Anterior cingulate cortex (tissue), 58 donors: ENCODE data around the gene BACE2.

Experiments used
- DNase-seq, 58 donors: peaks; one replicate each; lab custom pipeline; 2025; lab: John Stamatoyannopoulos, UW

Gene BACE2

DNA sequence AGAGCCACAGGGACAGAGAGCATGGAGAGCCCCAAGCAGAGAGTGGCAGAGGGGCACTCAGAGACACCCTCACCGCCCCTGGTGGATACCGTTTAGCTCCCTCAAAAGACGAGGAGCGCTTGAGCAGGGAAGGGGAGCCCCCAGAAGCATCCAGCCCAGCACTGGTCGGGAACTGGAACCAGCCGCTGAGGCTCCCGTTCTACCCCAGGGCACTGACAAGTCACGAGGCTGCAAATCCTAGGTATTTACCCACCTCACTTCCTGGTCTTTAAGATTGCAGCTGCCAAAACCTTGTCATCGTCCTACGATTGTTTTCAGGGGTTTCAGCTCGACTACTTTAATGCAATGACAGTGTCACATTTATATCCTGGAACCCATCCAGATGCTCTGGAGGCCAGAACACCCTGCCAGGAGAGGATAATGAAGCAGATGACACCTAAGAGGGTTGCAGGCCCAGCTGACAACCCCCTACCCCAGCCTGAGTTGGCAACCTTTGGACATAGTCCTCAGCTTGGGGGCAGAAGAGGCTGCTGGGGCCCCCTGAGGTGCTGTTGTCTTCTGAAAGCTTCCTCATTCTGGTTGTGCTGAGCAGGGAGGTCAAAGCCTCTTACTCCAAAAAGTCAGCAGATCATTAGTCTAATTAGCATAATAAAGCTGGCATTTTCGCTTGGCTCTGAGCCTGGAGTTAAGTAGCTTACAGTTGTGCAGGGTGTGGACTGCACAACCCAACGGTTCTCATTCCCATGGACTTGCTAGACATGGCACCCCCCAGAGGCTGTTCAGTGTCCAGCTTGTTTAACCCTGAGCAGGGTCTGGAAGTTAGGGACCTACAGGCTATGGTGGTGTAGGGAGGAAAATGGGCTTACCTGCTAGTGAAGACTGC, 20.6 kb upstream of the BACE2 start:
- DNase-seq: no peak

GRCh38 chr21:41147979-41148355, 20.0 kb upstream of the BACE2 start:
- DNase-seq: no peak

DNA sequence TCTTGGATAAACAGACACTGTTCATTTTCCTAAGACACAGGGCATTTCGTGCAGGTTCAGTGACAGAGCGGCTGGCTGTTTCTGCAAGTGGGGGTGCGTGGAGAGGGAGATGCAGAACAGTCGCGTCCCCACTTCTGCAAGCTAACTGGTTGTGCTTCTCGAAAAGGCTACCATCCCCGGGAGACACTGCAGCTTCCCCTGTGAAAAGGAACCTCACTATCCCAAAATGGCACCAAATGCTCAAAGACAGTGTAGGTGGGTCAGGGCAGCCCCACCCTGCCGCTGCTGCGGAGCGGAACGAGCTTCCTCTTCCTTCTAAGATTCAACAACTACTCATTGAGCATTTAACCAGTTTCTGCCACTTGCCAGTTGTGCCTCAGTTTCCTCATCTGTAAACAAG, 19.2 kb upstream of the BACE2 start:
- no peak for DNase-seq

GRCh38 chr21:41149199-41149598, 18.8 kb upstream of the BACE2 start:
- DNase-seq: no peak

DNA sequence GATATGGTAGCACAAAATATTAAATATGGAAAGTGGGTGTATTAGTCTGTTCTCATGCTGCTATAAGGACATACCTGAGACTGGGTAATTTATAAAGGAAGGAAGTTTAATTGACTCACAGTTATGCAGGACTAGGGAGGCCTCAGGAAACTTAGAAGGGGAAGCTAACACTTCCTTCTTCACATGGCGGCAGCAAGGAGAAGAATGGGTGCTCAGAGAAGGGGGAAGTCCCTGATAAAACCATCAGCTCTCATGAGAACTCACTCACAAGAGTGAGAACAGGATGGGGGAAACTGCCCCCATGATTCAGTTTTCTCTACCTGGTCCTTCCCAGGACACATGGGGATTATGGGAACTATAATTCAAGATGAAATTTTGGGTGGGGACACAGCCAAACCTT, 15.8 kb upstream of the BACE2 start:
- no peak for DNase-seq

DNA sequence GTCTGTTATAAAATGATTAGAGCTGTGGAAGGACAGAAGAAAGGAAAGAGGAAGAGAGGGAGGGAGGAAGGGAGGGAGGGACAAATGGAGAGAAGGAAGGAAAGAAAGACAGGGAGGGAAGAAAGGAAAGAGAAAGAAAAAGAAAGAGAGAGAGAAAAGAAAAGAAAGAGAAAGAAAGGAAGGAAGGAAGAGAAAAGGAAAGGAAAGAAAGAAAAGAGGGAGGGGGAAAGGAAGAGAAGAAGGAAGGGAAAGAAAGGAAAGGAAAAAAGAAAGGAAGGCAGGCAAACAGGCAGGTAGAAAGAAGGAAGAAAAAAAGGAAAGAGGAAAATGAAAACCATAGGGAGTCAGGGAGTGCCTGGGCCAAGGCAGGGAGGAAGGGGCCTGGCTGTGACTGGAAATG, 14.5 kb upstream of the BACE2 start:
- DNase-seq: no peak

GRCh38 chr21:41156142-41156541, 11.8 kb upstream of the BACE2 start:
- no peak for DNase-seq

DNA sequence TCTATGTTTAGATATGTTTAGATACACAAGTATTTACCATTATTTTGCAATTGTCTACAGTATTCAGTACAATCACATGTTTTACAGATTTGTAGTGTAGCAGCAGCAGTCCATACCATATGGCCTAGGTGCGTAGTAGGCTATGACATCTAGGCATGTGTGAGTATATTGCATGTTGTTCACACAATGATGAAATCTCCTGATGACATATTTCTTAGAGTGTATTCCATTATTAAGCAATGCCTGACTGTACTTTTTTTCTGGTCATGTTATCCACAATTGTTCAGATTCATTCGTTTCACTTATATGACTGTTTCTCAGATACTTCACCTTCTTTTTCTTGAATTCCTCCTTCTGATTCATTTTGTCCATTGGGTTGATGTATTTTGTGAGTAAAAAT, 9.9 kb upstream of the BACE2 start:
- DNase-seq: no peak

DNA sequence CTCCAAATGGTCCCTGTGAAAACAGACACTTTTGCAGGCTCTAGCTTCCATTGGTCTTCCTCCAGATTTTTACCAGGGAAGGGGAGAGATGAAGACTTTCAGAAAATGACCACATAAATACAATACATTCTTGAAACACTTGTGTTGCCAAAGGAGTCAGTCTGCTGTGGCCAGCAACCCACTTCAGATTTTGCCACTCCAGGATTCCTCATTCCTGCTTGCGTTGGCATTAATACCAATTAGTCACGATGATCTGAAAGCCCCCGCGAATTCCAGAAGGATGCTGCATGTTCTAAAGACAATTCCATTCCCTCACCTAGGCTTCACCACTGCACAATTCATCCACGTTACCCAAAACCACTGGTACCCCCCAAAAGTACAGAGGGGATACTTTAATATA, 7.9 kb upstream of the BACE2 start:
- no peak for DNase-seq

- DNase-seq: no peak
Observed at GRCh38 chr21:41161428-41161827, 6.5 kb upstream of the BACE2 start.

DNA sequence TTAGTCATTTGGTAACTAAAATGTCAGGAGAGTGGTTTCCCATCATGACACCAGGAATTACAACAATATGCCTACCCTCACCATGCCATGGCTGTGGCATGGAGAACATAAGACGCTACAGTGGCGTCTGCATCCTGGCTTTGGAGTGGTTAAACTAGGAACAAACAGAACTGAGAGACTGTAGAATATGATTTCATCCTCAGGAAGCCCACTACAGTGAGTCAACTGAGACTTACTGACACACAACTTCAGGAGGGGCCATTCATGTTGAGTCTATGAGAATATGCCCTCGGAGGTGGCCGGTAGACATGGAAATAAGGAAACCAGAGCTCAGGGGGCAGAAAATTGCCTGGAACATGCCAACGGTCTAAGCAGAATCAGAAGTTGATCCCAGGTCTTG, 5.9 kb upstream of the BACE2 start:
- DNase-seq: no peak

- peak in 21 of 58 donors; percentile 8 to 52 (median 20) for DNase-seq
Observed at GRCh38 chr21:41163091-41163490, 4.9 kb upstream of the BACE2 start.

DNA sequence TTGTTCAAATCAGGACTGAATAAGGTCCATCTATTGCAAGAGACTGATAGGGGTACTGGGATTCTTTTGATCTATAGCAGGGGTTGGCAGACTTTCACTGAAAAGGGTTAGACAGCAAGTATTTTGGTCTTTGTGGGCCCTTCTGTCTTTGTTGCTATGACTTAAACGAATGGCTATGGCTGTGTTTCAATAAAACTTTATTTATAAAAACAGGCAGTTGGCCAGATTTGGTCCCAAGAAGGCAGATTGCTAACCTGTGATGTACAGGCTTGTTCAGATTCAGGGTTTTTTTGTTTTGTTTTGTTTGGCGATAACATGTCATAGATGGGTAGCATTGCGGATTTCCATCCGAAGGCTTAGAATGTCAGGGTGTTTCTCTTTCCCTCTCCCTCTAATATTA, 3.9 kb upstream of the BACE2 start:
- no peak for DNase-seq

GRCh38 chr21:41164981-41165655, 2.8 kb upstream of the BACE2 start:
- DNase-seq: peak in 1 of 58 donors; percentile 16

GRCh38 chr21:41166884-41167283, 1.1 kb upstream of the BACE2 start:
- peak in 4 of 58 donors; percentile 12 to 46 (median 33) for DNase-seq

DNA sequence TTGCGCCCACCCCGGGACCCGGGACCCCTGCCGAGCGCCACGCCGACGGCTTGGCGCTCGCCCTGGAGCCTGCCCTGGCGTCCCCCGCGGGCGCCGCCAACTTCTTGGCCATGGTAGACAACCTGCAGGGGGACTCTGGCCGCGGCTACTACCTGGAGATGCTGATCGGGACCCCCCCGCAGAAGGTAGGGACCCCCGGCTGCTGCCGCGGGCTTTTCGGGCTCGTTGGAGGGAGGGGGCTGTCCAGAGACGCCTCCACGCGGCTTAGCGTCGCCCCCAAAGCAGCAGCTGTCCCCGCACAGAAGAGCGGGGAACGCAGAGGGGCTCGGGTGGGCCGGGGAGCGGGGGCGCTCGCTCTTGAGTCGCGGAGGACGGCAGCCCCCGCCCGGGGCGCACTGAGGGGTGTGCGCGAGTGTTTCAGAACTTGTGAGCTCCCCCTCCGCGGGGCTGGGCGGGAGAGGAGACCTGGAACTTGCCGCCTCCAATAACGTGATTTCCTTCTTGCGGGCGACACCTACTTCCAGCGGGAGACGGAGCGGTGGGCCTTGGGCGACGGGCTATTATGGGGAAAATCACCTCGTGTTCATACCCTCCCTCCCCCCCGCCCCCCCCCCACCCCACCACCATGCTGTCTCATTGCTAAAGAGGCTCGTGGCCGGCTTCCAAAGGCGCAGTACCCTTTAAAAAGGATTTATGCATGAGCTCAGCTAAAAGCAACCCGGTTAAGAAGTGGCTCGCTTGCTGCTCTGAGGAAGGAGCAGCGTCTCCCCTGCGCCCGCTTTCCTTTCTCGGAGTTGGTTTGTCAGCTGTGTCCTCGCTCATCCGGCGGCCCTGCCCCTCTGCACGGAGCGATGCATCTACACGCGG, 664 bp downstream of the BACE2 start:
- peak in 41 of 58 donors; percentile 2 to 51 (median 21) for DNase-seq

- no peak for DNase-seq
Observed at GRCh38 chr21:41169258-41169576, 1.3 kb downstream of the BACE2 start.

GRCh38 chr21:41169701-41170100, 1.7 kb downstream of the BACE2 start:
- DNase-seq: no peak

DNA sequence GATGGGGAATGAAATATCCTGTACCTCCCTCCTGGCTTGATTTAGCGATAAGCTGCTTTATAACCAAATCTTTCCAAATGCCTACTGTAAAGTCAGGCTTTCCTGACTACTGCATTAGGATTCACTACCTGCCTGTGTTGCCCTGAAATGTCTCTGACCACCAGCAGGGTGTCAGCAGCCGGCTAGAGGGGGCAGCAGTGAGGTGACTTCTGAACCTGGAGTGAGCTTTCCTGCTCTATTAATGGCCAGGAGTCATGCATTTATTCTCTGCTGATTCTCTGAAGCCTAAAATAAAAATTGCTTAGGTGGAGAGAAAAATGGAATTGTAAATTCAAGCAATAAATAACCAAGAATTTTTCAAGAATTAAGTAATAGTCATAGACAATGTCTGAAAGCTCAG, 2.5 kb downstream of the BACE2 start:
- DNase-seq: no peak

DNA sequence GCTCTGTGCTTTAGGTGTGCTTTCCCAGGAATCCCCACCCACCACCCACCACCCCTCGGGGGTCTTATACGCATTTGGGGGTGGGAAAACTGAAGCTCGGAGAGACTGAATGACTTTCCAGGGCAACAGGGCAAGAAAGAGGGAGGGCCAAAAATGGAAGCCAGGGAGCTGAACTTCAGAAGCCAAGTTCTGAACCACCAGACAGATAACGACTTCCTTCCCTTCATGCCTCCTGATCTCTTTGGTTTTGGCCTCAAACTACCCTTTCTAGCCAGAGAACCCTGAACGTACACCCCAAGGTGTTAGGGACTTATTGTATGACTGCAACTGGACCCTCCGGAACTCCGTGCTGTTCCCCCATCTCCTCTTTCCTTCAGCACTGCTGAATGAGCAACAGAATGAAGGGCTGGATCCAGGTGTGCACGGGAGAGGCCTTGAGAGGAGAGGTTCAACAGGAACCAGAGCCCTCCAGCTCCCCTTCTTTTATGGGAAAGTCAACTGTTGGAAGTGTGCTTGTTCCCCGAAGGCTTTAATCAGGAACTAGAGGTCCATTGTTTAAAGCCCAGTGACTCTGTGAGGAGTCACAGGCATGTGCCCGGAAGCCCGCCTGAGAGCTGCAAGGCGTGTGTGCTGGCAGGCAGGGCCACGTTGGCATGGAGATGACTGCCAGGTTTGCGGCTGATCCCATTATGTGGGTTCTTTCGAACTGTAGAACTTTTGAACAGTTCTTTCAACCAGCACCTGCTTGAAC, 3.1 kb downstream of the BACE2 start:
- peak in 13 of 58 donors; percentile 2 to 63 (median 20) for DNase-seq
